Activated B cell treated with CpG ODN at 0.5 μM for 24 hours (primary cell): Measurements from ENCODE around the gene PTPN1. TPM values are rescaled to one million over a fixed set of nuclear protein-coding genes. Genes with fewer than 3 reads are reported as not detected.

Experiments used
- ATAC-seq: fragments of 200-7000 bp; cut with Tn5 transposase; one replicate; pipeline ENCODE4 v1.10.0; 2021; ENCODE audit warnings: low read depth, mild to moderate bottlenecking, moderate library complexity
- CTCF ChIA-PET: fragments of 350-600 bp; sonication (Branson Sonifier 250); formaldehyde crosslinking; loops from one replicate; lab custom pipeline; 2021; ENCODE audit warnings: antibody characterized with exemption; lab: Charles Lee
- POLR2A ChIA-PET: fragments of 350-600 bp; sonication (Branson Sonifier 250); formaldehyde crosslinking; loops from one replicate; lab custom pipeline; 2021; ENCODE audit warnings: antibody characterized with exemption; lab: Charles Lee
- DNase-seq: peaks from one replicate; pipeline ENCODE4 v3.0.0; 2022
- H3K27ac Mint-ChIP-seq: one replicate; pipeline ENCODE4 v1.8.0; 2020; ENCODE audit warnings: mixed read lengths
- H3K27me3 Mint-ChIP-seq: one replicate; pipeline ENCODE4 v1.8.0; 2021; ENCODE audit warnings: mixed read lengths
- H3K36me3 Mint-ChIP-seq: one replicate; pipeline ENCODE4 v1.8.0; 2021; ENCODE audit warnings: low read depth, mixed read lengths
- H3K4me1 Mint-ChIP-seq: one replicate; pipeline ENCODE4 v1.8.0; 2021; ENCODE audit warnings: mixed read lengths
- H3K4me3 Mint-ChIP-seq: one replicate; pipeline ENCODE4 v1.8.0; 2020; ENCODE audit warnings: mild to moderate bottlenecking, mixed read lengths
- H3K9me3 Mint-ChIP-seq: one replicate; pipeline ENCODE4 v1.8.0; 2020; ENCODE audit warnings: mixed read lengths
- intact Hi-C: fragments of 100-400 bp; cut with micrococcal nuclease; formaldehyde crosslinking; loops from one replicate; pipeline ENCODE4 v1.15.1; 2024
- total RNA-seq: library from RNA; stranded (reverse); gene quantifications from 2 replicates; pipeline ENCODE4 v1.2.3, GENCODE V29; 2022
- TF ChIP-seq, protein P1 (sequence below): fragments of 200-600 bp; IDR thresholded peaks from one replicate; pipeline ENCODE4 v1.8.0; 2022; ENCODE audit warnings: antibody characterized with exemption, mild to moderate bottlenecking

PTPN1 gene
- total RNA-seq, 1 donor from 2014 or later = 227 TPM

- peaks cover 90% of the 10 kb centered on the region for H3K36me3 Mint-ChIP-seq
- TF ChIP-seq, protein P1, sequence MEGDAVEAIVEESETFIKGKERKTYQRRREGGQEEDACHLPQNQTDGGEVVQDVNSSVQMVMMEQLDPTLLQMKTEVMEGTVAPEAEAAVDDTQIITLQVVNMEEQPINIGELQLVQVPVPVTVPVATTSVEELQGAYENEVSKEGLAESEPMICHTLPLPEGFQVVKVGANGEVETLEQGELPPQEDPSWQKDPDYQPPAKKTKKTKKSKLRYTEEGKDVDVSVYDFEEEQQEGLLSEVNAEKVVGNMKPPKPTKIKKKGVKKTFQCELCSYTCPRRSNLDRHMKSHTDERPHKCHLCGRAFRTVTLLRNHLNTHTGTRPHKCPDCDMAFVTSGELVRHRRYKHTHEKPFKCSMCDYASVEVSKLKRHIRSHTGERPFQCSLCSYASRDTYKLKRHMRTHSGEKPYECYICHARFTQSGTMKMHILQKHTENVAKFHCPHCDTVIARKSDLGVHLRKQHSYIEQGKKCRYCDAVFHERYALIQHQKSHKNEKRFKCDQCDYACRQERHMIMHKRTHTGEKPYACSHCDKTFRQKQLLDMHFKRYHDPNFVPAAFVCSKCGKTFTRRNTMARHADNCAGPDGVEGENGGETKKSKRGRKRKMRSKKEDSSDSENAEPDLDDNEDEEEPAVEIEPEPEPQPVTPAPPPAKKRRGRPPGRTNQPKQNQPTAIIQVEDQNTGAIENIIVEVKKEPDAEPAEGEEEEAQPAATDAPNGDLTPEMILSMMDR = no peak
- no peaks in the 10 kb centered on the region for H3K27me3 Mint-ChIP-seq
- no peak overlapping the region for H3K4me3 Mint-ChIP-seq
- ATAC-seq = peak; percentile 33
- POLR2A ChIA-PET = interaction anchor here (1.5 to 61.9 kb wide), 2 partner anchors 66 to 390 kb away, joined by 6 to 1679 read pairs; partner anchors contain the start of genes CEBPB and PTPN1
- peaks cover 55% of the 10 kb centered on the region for H3K4me1 Mint-ChIP-seq
- CTCF ChIA-PET = interaction anchor here (0.8 to 2.3 kb wide), 10 partner anchors 11 to 397 kb away, joined by 3 to 17 read pairs (median 4); no protein-coding TSS in a partner anchor
- DNase-seq = peak; percentile 54
- intact Hi-C loops = no loop called here
- H3K9me3 Mint-ChIP-seq = no peaks in the 10 kb centered on the region
- peak overlapping the region; percentile 53 for H3K27ac Mint-ChIP-seq
These were observed 70.0 kb downstream of the PTPN1 start for GRCh38 chr20:50580016-50580747.

- no peak overlapping the region for H3K4me3 Mint-ChIP-seq
- H3K36me3 Mint-ChIP-seq = peaks cover 91% of the 10 kb centered on the region
- H3K27me3 Mint-ChIP-seq = no peaks in the 10 kb centered on the region
- DNase-seq (no peak), ATAC-seq (no peak)
- H3K4me1 Mint-ChIP-seq = peaks cover 49% of the 10 kb centered on the region
- no peaks in the 10 kb centered on the region for H3K9me3 Mint-ChIP-seq
- intact Hi-C loops = no loop called here
- POLR2A ChIA-PET = no interaction called here
- H3K27ac Mint-ChIP-seq = peak overlapping the region; percentile 53
- TF ChIP-seq, protein P1 = no peak
- CTCF ChIA-PET = interaction anchor here (1.2 to 2.3 kb wide), 3 partner anchors 76 to 117 kb away, joined by 3 to 17 read pairs (median 8); no protein-coding TSS in a partner anchor
These were observed 70.8 kb downstream of the PTPN1 start for GRCh38 chr20:50580842-50581544.

GRCh38 chr20:50582092-50582491 lies 71.9 kb downstream of the PTPN1 start:
- TF ChIP-seq, protein P1 = no peak
- Mint-ChIP-seq H3K27me3 (no peaks in the 10 kb centered on the region), H3K4me1 (peaks cover 46% of the 10 kb centered on the region), H3K36me3 (peaks cover 97% of the 10 kb centered on the region), H3K27ac (peak overlapping the region; percentile 84), H3K9me3 (no peaks in the 10 kb centered on the region), H3K4me3 (peak overlapping the region; percentile 56)
- intact Hi-C loops = loop anchor here (1.0 kb wide), 1 partner anchor 392 kb away; the partner anchor contains the start of gene CEBPB
- DNase-seq (no peak), ATAC-seq (peak; percentile 19)
- ChIA-PET POLR2A (interaction anchor here (0.9 to 1.2 kb wide), 5 partner anchors 11 to 99 kb away, joined by 3 to 5 read pairs (median 3); no protein-coding TSS in a partner anchor), CTCF (interaction anchor here (1.0 to 1.4 kb wide), 3 partner anchors 12 to 118 kb away, joined by 3 to 8 read pairs (median 3); no protein-coding TSS in a partner anchor)

DNA sequence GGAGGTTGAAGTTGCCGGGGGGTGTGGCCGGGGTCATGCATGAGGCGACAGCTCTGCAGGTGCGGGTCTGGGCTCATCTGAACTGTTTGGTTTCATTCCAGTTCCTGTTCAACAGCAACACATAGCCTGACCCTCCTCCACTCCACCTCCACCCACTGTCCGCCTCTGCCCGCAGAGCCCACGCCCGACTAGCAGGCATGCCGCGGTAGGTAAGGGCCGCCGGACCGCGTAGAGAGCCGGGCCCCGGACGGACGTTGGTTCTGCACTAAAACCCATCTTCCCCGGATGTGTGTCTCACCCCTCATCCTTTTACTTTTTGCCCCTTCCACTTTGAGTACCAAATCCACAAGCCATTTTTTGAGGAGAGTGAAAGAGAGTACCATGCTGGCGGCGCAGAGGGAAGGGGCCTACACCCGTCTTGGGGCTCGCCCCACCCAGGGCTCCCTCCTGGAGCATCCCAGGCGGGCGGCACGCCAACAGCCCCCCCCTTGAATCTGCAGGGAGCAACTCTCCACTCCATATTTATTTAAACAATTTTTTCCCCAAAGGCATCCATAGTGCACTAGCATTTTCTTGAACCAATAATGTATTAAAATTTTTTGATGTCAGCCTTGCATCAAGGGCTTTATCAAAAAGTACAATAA lies 72.5 kb downstream of the PTPN1 start:
- TF ChIP-seq, protein P1 = no peak
- Mint-ChIP-seq H3K4me1 (peaks cover 46% of the 10 kb centered on the region), H3K9me3 (no peaks in the 10 kb centered on the region), H3K27ac (peak overlapping the region; percentile 84), H3K4me3 (peak overlapping the region; percentile 56), H3K27me3 (no peaks in the 10 kb centered on the region), H3K36me3 (peaks cover 95% of the 10 kb centered on the region)
- no peak for DNase-seq
- peak; percentile 87 for ATAC-seq
- intact Hi-C loops = loop anchor here (1.0 kb wide), 1 partner anchor 392 kb away; the partner anchor contains the start of gene CEBPB
- POLR2A ChIA-PET = interaction anchor here (0.6 to 1.2 kb wide), 6 partner anchors 10 to 99 kb away, joined by 3 to 5 read pairs (median 3); no protein-coding TSS in a partner anchor
- CTCF ChIA-PET = interaction anchor here (1.0 to 1.4 kb wide), 3 partner anchors 12 to 119 kb away, joined by 3 to 8 read pairs (median 3); no protein-coding TSS in a partner anchor
